ENCODE data around the gene C6orf62. TPM values are rescaled to one million over a fixed set of nuclear protein-coding genes. Genes with fewer than 3 reads are reported as not detected.

The C6orf62 gene
- total and polyA plus RNA-seq, 2 donors (not counting 3 experiments of a cell fraction or from before 2014, with no cell fraction given): 36.5 to 129 TPM

- H3K9me3 ChIP-seq (replicated peaks; ENCODE audit: control insufficient read depth, insufficient read depth, low read length): no peaks in the 10 kb centered on the region
- H4K20me1 ChIP-seq (replicated peaks; ENCODE audit: control insufficient read depth, extremely low read depth, insufficient read depth, low read length): no peaks in the 10 kb centered on the region
- intact Hi-C loops (cut with micrococcal nuclease) (no loop called here), dilution Hi-C loops (cut with MboI; ENCODE audit: extremely low pct_ligation_motif_present, low sequenced_read_pairs) (no loop called here)
- H3K9me1 ChIP-seq (replicated peaks; ENCODE audit: control insufficient read depth, extremely low read depth, insufficient read depth, low read length): no peaks in the 10 kb centered on the region
- no peak overlapping the region for H3K9ac ChIP-seq (replicated peaks; ENCODE audit: extremely low read depth, insufficient read depth, low read length)
- H3K4me1 ChIP-seq (ENCODE audit: control insufficient read depth, extremely low read depth, insufficient read depth, low read length): peaks cover 4% of the 10 kb centered on the region
- H2AFZ ChIP-seq (ENCODE audit: low read depth, low read length): no peak overlapping the region
- CTCF ChIA-PET: interaction anchor here (1.2 kb wide), 1 partner anchor 79 kb away, joined by 3 read pairs; no protein-coding TSS in a partner anchor
- no peaks in the 10 kb centered on the region for H3K27me3 ChIP-seq (ENCODE audit: control insufficient read depth in 2 of 2, insufficient read depth in 2 of 2, low read length in 2 of 2)
- FAIRE-seq: no peak
- no peak overlapping the region for H3K27ac ChIP-seq (ENCODE audit: insufficient read depth, low read depth, low read length)
- peaks cover 4 to 6% of the 10 kb centered on the region in 2 experiments for H3K36me3 ChIP-seq (ENCODE audit: control insufficient read depth in 2 of 2, extremely low read depth in 1 of 2, insufficient read depth in 2 of 2, low read length in 2 of 2)
- POLR2A ChIA-PET: no interaction called here
- BruUV-seq (replicated peaks): no TSS peak
- no peak overlapping the region for H3K4me3 ChIP-seq (replicated peaks in 1 of 3; ENCODE audit: insufficient read depth in 1 of 3, low read depth in 1 of 3, low read length in 3 of 3)
- peaks cover 6% of the 10 kb centered on the region for H3K79me2 ChIP-seq (ENCODE audit: control insufficient read depth, insufficient read depth, low read length)
- TF ChIP-seq MYC (IDR thresholded peaks at IDR 0.05; ENCODE audit: low read depth, low read length) (no peak), EZH2 (IDR thresholded peaks at IDR 0.05; ENCODE audit: borderline replicate concordance, low read depth, low read length, severe bottlenecking) (no peak), GATA2 (IDR thresholded peaks at IDR 0.05; ENCODE audit: insufficient read depth, insufficient read length, low read depth, low read length) (no peak), POLR2AphosphoS5 (IDR thresholded peaks at IDR 0.05; ENCODE audit: insufficient read depth, low read depth, low read length) (no peak), FOS (IDR thresholded peaks at IDR 0.05; ENCODE audit: borderline replicate concordance, insufficient read depth, low read length) (no peak), JUN (IDR thresholded peaks at IDR 0.05; ENCODE audit: borderline replicate concordance, insufficient read depth, insufficient read length, low read depth) (no peak), MAX (IDR thresholded peaks at IDR 0.05; ENCODE audit: insufficient read depth, insufficient read length) (no peak), POLR2A (IDR thresholded peaks at IDR 0.05; ENCODE audit: low read depth, low read length) (no peak)
- H3K4me2 ChIP-seq (ENCODE audit: insufficient read depth, low read length): no peak overlapping the region
- no peak for DNase-seq (ENCODE audit: low read depth, low spot score)
Observed at GRCh38 chr6:24659561-24659960, 59.4 kb downstream of the C6orf62 start.
